Measurements from ENCODE around the gene ITGA5.

Gene ITGA5

DNA sequence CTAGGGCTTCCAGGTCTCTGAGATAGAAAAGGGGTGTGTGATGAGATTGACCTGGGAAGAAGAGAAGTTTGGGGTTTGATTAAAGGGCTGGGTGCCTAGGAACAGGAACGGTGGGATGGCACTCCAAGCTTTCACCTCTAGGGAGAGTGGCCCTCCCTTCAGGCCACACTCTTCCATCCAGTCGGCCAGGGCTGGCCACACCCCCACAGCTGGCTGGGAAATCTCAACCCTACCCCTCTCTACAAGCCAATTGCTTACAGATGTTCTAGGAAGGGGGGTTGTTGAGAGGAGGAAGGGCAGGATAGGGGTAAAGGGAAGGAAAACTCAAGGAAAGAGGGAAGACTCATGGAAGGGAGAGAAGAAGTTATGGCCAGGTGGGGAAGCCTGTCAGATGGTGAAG is 6.6 kb upstream of the ITGA5 start:
- DNase-seq (ENCODE audit: extremely low read depth, low read depth), result no peak
- TF ChIP-seq, protein P1, sequence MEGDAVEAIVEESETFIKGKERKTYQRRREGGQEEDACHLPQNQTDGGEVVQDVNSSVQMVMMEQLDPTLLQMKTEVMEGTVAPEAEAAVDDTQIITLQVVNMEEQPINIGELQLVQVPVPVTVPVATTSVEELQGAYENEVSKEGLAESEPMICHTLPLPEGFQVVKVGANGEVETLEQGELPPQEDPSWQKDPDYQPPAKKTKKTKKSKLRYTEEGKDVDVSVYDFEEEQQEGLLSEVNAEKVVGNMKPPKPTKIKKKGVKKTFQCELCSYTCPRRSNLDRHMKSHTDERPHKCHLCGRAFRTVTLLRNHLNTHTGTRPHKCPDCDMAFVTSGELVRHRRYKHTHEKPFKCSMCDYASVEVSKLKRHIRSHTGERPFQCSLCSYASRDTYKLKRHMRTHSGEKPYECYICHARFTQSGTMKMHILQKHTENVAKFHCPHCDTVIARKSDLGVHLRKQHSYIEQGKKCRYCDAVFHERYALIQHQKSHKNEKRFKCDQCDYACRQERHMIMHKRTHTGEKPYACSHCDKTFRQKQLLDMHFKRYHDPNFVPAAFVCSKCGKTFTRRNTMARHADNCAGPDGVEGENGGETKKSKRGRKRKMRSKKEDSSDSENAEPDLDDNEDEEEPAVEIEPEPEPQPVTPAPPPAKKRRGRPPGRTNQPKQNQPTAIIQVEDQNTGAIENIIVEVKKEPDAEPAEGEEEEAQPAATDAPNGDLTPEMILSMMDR (IDR thresholded peaks at IDR 0.05; ENCODE audit: low read depth, low read length), result no peak

DNA sequence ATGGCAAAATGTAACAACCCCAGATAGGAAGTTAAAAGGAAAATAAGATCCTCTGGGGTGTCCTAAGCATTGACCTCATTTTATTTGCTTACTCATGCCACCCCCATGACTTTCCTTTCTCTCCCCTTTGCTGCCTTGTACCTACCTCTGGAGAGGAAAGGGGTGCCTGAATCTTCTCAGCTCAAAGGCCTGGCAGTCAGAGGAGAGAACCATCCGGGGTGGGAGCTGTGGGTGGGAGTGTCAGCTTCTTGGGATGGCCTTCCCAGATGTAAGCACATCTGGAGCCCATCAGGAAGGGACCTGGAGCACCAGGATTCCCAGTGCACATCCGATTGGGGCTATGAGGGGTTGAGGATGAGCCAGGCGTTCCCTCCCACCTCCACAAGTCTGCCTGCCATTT is 5.2 kb upstream of the ITGA5 start:
- no peak for DNase-seq (ENCODE audit: extremely low read depth, low read depth)
- TF ChIP-seq, protein P1 (IDR thresholded peaks at IDR 0.05; ENCODE audit: low read depth, low read length), result no peak

- TF ChIP-seq, protein P1 (IDR thresholded peaks at IDR 0.05; ENCODE audit: low read depth, low read length), result no peak
Measured at GRCh38 chr12:54423816-54424150, 4.7 kb upstream of the ITGA5 start.

DNA sequence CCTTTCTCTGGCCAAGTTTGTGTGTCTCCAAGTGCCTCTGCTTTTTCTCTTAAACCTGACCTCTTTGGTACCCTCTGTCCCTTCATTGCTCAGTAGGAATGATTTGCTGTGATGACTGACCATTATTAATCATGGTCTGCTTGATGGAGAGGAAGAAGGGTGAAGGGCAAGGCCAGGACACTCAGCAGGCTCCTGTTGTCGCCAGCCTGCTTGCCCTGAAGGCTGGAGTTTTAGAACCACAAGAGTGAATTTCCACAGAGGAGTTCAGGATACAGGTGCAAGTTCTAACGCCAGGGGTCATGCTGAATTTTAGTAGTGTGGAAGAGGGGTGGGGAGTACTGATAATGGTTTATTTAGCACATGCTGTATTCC is 2.8 kb upstream of the ITGA5 start:
- TF ChIP-seq, protein P1 (IDR thresholded peaks at IDR 0.05; ENCODE audit: low read depth, low read length), result no peak
- no peak for DNase-seq (ENCODE audit: extremely low read depth, low read depth)

More at GRCh38 chr12:54423816-54424150, 4.7 kb upstream of the ITGA5 start:
- DNase-seq (ENCODE audit: extremely low read depth, low read depth), result no peak

DNA sequence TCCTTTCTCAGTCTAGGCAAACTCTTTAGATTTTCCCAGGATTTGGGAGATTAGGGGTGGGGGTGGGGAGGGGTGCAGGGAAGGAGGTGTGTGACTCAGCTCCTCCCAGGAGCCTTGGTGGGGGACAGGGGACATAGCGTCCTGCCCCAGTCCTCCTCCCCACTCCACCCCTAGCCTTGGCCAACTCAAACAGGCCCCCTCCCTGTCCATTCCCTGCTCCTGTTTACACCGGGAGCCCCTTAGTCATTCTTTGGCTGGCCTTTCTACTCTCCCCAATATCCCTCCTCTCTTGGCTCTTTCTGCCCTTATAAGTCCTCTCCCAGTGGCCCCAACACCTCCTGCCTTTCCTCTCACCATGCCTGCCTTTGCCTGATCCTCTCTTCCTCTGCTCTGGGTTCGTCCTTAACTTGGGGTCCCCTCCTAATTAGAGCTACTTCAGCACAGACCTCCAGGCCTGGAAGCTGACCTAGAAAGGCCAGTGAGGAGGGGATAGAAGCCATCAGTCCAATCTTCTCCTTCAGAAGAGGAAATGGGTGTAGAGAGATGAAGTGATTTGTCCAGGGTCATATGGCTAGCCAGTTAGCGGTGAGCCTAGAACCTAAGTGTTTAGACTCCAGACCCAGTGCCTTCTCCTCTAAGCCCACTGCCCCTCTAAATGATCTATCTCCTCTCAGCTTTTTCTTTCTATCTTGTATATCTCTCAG is 2.3 kb upstream of the ITGA5 start:
- DNase-seq (ENCODE audit: extremely low read depth, low read depth), result no peak

DNA sequence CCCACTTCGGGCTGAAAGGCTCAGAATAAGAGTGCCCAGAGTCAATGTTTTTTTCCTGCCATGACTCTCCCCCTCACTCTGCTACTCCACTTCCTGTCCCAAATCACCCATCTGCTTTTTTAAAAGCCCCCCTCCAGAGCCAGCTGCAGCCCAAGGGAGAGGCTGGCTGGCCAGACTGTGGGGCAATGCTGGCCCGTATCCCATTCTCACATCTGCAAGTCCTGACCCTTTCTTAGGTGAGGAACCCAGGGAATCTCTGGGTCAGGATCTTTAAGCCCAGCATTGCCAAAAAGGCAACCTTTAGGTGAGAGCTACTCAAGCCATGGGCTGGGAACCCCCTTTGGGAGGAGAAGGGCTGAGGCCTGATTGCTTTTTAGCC is 1.7 kb upstream of the ITGA5 start:
- DNase-seq (ENCODE audit: extremely low read depth, low read depth), result no peak
- TF ChIP-seq, protein P1 (IDR thresholded peaks at IDR 0.05; ENCODE audit: low read depth, low read length), result no peak

More for the DNA sequence above, 2.3 kb upstream of the ITGA5 start:
- TF ChIP-seq, protein P1 (IDR thresholded peaks at IDR 0.05; ENCODE audit: low read depth, low read length), result no peak

- DNase-seq (ENCODE audit: extremely low read depth, low read depth), result no peak
- TF ChIP-seq, protein P1 (IDR thresholded peaks at IDR 0.05; ENCODE audit: low read depth, low read length), result no peak
Measured at GRCh38 chr12:54418441-54419087, 502 bp downstream of the ITGA5 start.
